HG03378 (cell line): ENCODE results near the gene FAM107B.

Experiments used
- ATAC-seq: cut with Tn5 transposase; IDR thresholded peaks from one replicate; pipeline ENCODE4 v1.9.1; 2021; ENCODE audit warnings: mild to moderate bottlenecking, moderate library complexity; ENCODE audit not compliant: unreplicated experiment

The FAM107B gene

DNA sequence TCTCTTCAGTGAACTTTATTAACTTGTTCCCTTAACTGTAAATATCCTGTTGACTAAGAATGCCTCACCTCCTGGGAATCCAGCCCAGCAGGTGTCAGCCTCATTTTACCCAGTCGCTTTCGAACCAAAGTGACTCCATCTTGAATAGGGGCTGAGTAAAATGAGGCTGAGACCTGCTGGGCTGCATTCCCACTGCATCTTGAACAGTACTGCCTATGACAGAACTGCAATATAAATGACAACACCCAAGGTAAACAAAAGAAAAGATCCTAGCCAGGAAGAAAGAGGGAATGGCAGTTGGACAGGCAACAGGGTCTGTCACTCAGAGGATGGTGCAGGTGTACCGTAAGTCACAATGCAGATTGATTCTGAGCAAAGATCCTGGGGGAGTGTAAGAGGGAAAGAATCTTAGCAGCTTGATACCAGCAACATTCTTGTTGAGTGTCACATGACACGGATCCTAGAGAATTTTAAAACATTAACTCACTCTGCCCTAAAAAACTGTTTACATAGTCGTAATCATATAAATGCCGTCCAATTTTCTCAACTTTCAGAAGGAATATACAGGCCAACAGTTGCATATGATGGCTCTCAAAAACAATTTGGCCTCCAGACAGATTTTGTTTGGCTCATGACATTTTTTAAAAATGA lies 4.4 kb upstream of the FAM107B start:
- ATAC-seq: no peak

GRCh38 chr10:14776546-14776945 lies 1.8 kb upstream of the FAM107B start:
- no peak for ATAC-seq

DNA sequence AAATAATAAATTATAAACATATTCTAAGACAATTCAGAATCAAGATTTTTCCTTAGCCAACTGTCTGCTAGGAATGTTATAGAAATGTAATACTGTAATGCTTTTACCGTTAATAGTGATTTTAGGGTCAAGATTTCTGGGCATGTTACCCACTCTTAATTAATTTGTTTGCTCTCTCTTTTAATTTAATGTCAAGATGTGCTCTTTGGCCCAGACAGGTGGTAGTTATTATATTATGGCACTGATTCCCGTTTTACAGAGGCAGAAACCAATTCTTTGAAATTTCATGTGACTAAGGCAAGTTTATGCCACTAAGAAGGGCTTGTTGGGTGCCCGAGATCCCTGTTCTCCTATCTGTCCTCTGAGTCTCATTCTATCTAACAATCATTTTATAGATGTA lies 959 bp upstream of the FAM107B start:
- no peak for ATAC-seq

DNA sequence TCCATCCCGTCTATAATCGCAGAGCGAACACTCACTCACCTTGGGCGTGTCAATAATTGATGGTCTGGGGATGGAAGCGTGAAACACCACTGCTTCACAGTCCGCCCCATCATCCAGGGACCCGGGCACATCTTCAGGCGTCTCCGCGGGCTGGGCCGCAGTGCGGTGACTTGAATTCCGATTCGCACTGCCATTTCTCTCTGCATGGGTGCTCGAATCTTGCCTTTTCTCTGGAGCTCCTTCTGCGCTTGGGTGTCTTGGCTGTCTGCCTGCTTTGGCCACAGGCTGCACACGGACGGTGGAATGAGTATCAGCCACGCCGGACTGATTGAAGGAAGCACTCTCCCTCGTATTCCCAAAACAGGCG lies 500 bp downstream of the FAM107B start:
- no peak for ATAC-seq

DNA sequence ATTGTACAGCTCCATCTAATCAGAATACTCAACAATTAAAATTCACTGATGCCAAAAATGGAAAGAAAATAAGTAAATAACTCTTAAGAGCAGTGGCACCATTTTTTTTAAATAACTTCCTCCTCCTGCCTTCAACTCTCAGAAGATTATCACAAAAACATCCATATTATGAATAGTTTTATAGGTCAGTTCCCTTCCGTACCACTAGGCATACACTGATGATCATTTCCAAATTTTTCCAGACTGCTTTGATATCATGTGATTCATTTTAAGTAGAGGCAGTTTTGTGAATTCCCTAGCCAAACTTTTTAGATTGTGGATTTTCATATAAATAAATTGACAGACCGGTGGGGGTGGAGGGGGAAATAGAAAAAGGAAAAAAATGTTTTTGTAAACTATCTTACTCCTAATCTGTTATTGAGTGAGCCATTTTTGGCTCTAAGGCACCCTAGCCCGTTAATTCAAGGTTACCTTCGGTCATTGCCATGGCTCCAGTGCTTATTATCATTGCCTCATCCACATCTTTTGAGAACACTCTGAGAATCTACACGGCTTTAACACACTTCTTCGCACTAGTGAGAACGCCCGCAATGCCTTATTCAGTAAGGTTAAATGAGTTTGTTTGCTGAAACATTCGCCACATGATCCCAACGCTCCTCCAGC lies 1.0 kb downstream of the FAM107B start:
- ATAC-seq: no peak

DNA sequence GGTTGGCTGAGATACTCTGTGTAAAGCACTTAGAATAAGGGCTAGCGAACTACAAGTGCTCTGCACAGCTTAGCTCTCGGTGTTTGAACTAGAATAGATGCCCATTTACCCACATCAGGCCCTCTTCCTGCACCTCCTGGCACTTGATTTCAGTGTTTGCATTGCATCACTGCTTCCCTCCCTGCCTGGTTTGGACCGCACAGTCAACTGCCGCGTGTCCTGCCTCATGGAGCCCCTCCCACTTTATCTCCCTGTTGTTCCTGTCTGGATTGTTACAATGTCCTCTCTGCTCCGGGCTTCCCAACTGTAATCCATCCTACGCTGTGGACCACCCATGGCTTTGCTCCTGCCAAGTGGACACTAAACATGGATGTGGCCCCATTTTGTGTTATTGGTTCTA lies 2.3 kb downstream of the FAM107B start:
- ATAC-seq: no peak

DNA sequence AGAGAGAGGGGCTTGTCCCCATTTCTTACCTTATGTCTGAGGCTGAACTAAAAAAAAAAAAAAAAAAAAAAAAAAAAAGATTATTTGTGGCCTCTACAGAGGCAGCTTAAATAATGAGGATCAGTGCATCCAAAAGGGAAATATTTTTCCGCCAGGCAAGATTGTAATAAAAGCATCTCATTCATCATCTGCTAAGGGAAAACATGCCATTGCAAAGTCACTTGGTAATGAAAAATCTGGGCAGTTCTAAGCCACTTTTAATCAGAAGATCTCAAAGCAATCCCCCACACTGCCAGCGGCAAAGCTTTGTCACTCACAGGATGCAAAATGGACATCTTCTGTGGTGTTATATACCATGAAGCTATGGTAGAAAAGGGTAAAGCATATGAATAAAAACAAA lies 3.8 kb downstream of the FAM107B start:
- ATAC-seq: no peak

GRCh38 chr10:14761372-14761771 lies 13.3 kb downstream of the FAM107B start:
- ATAC-seq: no peak

- ATAC-seq: no peak
Observed at GRCh38 chr10:14758994-14759664, 15.6 kb downstream of the FAM107B start.

- ATAC-seq: no peak
Observed at GRCh38 chr10:14758451-14758850, 16.2 kb downstream of the FAM107B start.

GRCh38 chr10:14757986-14758385 lies 16.7 kb downstream of the FAM107B start:
- no peak for ATAC-seq

DNA sequence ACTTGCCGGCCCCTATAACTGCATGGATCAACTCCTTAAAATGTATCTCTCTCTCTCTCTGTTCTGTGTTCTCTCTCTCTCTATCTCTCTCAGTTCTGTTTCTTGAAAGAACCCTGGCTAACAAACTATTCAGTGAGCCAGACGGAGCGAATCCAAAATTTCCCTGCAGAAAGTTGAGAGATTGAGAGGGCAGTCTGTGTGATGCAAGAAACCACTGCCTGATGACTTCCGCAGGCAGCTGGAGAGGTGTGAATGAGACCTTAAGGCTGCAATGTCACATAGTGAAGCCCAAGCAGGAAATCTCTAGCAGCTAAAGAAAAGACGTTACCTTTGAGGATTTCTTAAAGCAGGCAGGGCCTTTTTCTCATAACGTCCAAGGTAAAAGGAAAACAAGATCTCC lies 17.3 kb downstream of the FAM107B start:
- no peak for ATAC-seq

DNA sequence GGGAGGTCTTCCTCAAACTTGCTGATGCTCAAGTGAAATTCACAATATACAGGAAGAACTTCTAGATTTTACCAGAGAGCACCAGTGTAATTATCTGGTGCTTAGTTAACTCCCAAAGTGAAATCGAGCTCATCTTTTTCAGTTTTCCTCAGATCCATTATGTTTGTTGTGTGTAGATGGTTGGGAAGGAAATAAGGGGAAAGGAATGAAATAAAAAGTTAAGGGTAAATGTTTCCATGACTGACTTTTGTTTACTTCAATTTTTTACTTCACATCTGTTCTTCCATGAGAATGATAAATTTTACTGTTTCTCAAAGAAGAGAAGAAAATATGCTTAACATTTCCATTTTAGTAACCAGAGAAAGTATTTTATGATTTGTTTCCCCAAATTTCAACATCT lies 21.3 kb downstream of the FAM107B start:
- no peak for ATAC-seq

- ATAC-seq: no peak
Observed at GRCh38 chr10:14751921-14752320, 22.8 kb downstream of the FAM107B start.

DNA sequence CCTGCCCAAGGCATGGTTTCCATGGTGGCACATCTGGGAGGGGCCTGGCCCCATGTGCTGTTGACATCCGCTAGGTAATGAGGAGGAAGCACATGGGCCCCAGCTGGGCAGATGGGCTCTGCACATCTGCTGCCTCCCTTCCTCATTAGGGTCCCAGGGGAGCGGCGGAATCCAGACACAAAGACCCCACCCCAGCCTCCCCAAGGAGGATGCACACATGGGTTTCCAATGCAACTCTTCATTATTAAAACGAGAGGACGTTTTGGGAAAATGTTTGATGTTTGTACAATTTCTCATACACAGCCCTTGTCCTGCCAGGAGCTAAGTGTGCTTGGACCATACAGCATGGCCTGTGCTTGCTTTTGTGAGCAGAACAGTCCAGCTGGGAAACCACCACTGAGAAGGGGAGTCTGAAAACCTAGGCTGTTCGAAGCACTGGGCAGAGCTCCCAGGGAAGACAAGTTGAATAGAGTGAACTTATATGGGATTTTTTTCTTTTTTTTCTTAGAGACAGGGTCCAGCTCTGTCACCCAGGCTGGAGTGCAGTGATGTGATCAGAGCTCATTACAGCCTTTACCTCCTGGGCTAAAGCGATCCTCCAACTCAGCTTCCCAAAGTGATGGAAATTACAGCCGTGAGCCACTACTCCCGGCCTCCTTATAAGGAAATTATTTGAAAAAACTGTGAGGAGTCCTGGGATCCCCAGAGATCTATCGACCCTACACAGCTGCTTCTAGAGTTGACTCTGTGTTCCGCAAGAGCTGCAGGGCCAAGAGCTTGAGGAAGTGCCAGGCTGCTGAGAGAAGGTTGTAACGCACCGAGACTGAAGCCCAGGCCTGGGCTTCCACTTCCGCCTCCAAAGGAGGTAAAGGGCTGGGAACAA lies 23.4 kb downstream of the FAM107B start:
- ATAC-seq: no peak

GRCh38 chr10:14749070-14749809 lies 25.5 kb downstream of the FAM107B start:
- ATAC-seq: no peak

- ATAC-seq: no peak
Observed at GRCh38 chr10:14748441-14748840, 26.3 kb downstream of the FAM107B start.

DNA sequence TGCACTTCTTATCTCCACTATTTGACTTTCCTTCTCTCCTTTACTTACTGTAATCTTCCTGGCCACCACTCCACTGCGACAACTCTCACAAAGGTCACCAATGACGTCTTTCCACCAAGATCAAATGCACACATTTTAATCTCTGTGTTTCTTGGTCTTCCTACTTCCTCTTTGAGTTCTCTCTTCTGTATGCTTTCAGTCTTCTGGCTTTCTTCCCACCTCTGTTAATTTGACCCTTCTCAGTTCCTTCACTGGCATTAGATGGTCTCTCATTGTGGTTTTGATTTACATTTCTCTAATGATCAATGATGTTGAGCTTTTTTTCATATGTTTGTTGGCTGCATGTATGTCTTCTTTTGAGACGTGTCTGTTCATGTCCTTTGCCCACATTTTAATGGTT lies 31.9 kb downstream of the FAM107B start:
- peak; percentile 88 for ATAC-seq

DNA sequence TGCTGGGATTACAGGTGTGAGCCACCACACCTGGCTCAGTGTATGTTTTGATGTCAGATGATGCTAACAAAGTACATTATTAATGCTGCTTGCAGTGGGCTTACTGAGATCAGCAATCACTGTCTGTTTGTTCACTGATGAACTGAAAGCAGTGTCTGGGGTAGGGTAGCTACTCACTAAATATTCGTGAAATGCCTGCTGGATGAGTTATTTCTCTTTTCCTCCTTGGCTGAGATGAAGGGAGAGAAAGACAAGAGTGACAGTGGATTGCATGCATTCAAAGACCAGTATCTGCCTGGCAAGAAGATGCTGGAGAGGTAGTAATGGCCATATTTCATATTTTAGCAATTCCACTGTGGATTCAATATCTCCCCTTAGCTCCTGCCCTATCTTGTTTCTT lies 32.3 kb downstream of the FAM107B start:
- ATAC-seq: peak; percentile 12

GRCh38 chr10:14740684-14741247 lies 33.9 kb downstream of the FAM107B start:
- ATAC-seq: peak; percentile 51
